DOHH2 (cell line): ENCODE measurements around the gene ZNF135.

ENCODE experiments used
- H3F3A ChIP-seq: fragments of 200-600 bp; sonication (generic), shearing (Covaris generic); 2 replicates; pipeline ENCODE4 v1.6.0; 2016; ENCODE audit warnings: antibody characterized with exemption, mild to moderate bottlenecking; ENCODE audit not compliant: control insufficient read depth, insufficient read depth
- H3K27ac ChIP-seq: fragments of 200-600 bp; sonication (generic); 2 replicates; pipeline ENCODE4 v1.5.1; 2014; ENCODE audit warnings: low read depth, mild to moderate bottlenecking, low read length, moderate library complexity
- H3K27me3 ChIP-seq: fragments of 200-600 bp; sonication (generic); 2 replicates; pipeline ENCODE4 v1.6.1; 2014; ENCODE audit warnings: mild to moderate bottlenecking, low read length, mixed read lengths; ENCODE audit not compliant: control insufficient read depth
- H3K36me3 ChIP-seq: fragments of 200-600 bp; sonication (generic); 2 replicates; pipeline ENCODE4 v1.6.1; 2014; ENCODE audit warnings: mild to moderate bottlenecking, low read length, moderate library complexity, mixed read lengths; ENCODE audit not compliant: control insufficient read depth
- H3K4me1 ChIP-seq: fragments of 200-600 bp; sonication (generic); 2 replicates; pipeline ENCODE4 v1.6.1; 2014; ENCODE audit warnings: mild to moderate bottlenecking, low read length, mixed read lengths; ENCODE audit not compliant: control insufficient read depth
- H3K4me2 ChIP-seq: fragments of 200-600 bp; sonication (generic); 2 replicates; pipeline ENCODE4 v1.6.0; 2014; ENCODE audit warnings: mild to moderate bottlenecking, low read length, moderate library complexity
- H3K4me3 ChIP-seq: fragments of 200-600 bp; sonication (generic); 2 replicates; pipeline ENCODE4 v1.5.1; 2014; ENCODE audit warnings: mild to moderate bottlenecking, low read length, mixed read lengths
- H3K79me2 ChIP-seq: fragments of 200-600 bp; sonication (generic); 2 replicates; pipeline ENCODE4 v1.6.1; 2014; ENCODE audit warnings: mild to moderate bottlenecking, low read length, mixed read lengths; ENCODE audit not compliant: control insufficient read depth
- H3K9me2 ChIP-seq: fragments of 200-600 bp; sonication (generic); replicated peaks from 2 replicates; pipeline ENCODE4 v1.6.1; 2014; ENCODE audit warnings: mild to moderate bottlenecking, low read length, mixed read lengths; ENCODE audit not compliant: control insufficient read depth
- H3K9me3 ChIP-seq: fragments of 200-600 bp; sonication (generic); 2 replicates; pipeline ENCODE4 v1.6.1; 2014; ENCODE audit warnings: antibody characterized with exemption, low read length, mixed read lengths; ENCODE audit not compliant: control insufficient read depth, insufficient read depth
- H4K20me1 ChIP-seq: fragments of 200-600 bp; sonication (generic); 2 replicates; pipeline ENCODE4 v1.6.0; 2014; ENCODE audit warnings: low read depth, mild to moderate bottlenecking, antibody characterized with exemption, low read length, moderate library complexity; ENCODE audit not compliant: control insufficient read depth, insufficient read depth
- CTCF ChIP-seq: fragments of 200-600 bp; sonication (generic); IDR thresholded peaks from one replicate; pipeline ENCODE4 v1.5.1; 2014; ENCODE audit warnings: antibody characterized with exemption, mild to moderate bottlenecking, low read depth, low read length; ENCODE audit not compliant: poor library complexity, severe bottlenecking
- EZH2phosphoT487 ChIP-seq: fragments of 200-600 bp; sonication (generic); IDR thresholded peaks from 2 replicates; pipeline ENCODE4 v1.6.1; 2017; ENCODE audit warnings: borderline replicate concordance, mild to moderate bottlenecking, antibody characterized with exemption, low read length, moderate library complexity, mixed read lengths

Gene ZNF135

GRCh38 chr19:58042495-58043340, 16.4 kb upstream of the ZNF135 start:
- Histone ChIP-seq H3K9me3 (peaks cover 39% of the 10 kb centered on the region; the same call in 1 of the 2 replicates), H3F3A (no peaks in the 10 kb centered on the region)

GRCh38 chr19:58044391-58044790, 14.7 kb upstream of the ZNF135 start:
- H3K36me3 ChIP-seq = no peaks in the 10 kb centered on the region
- H3K9me2 ChIP-seq = no peaks in the 10 kb centered on the region
- H3K9me3 ChIP-seq = peaks cover 33% of the 10 kb centered on the region; the same call in 1 of the 2 replicates
- H3K4me3 ChIP-seq = no peak overlapping the region
- H3K27me3 ChIP-seq = no peaks in the 10 kb centered on the region
- no peak for TF ChIP-seq EZH2phosphoT487
- no peak for TF ChIP-seq CTCF
- H4K20me1 ChIP-seq = no peaks in the 10 kb centered on the region
- no peaks in the 10 kb centered on the region for H3K4me1 ChIP-seq
- H3K79me2 ChIP-seq = no peaks in the 10 kb centered on the region
- H3K4me2 ChIP-seq = no peak overlapping the region
- H3F3A ChIP-seq = no peaks in the 10 kb centered on the region
- H3K27ac ChIP-seq = no peak overlapping the region

More at GRCh38 chr19:58042495-58043340, 16.4 kb upstream of the ZNF135 start:
- no peaks in the 10 kb centered on the region for H3K27me3 ChIP-seq
- H3K9me2 ChIP-seq = no peaks in the 10 kb centered on the region
- no peaks in the 10 kb centered on the region for H3K4me1 ChIP-seq
- TF ChIP-seq CTCF (no peak), EZH2phosphoT487 (no peak)
- H4K20me1 ChIP-seq = no peaks in the 10 kb centered on the region
- H3K4me2 ChIP-seq = no peak overlapping the region
- H3K36me3 ChIP-seq = no peaks in the 10 kb centered on the region
- H3K4me3 ChIP-seq = no peak overlapping the region
- no peaks in the 10 kb centered on the region for H3K79me2 ChIP-seq
- H3K27ac ChIP-seq = no peak overlapping the region

- H4K20me1 ChIP-seq = no peaks in the 10 kb centered on the region
- no peaks in the 10 kb centered on the region for H3F3A ChIP-seq
- TF ChIP-seq CTCF = no peak
- H3K4me1 ChIP-seq = no peaks in the 10 kb centered on the region
- H3K4me2 ChIP-seq = no peak overlapping the region
- no peak overlapping the region for H3K27ac ChIP-seq
- no peaks in the 10 kb centered on the region for H3K36me3 ChIP-seq
- H3K27me3 ChIP-seq = no peaks in the 10 kb centered on the region
- H3K9me2 ChIP-seq = no peaks in the 10 kb centered on the region
- H3K79me2 ChIP-seq = no peaks in the 10 kb centered on the region
- H3K4me3 ChIP-seq = no peak overlapping the region
- peaks cover 37% of the 10 kb centered on the region; the same call in 1 of the 2 replicates for H3K9me3 ChIP-seq
Measured at GRCh38 chr19:58044886-58045285, 14.2 kb upstream of the ZNF135 start.
